GM12878 (cell line): ENCODE measurements around the gene ADNP2. TPM values are rescaled to one million over a fixed set of nuclear protein-coding genes. Genes with fewer than 3 reads are reported as not detected.

Source experiments
- ATAC-seq: fragments of 200-7000 bp; cut with Tn5 transposase; 3 replicates; pipeline ENCODE4 v1.9.1; 2020; ENCODE audit warnings: mild to moderate bottlenecking, moderate library complexity
- Bru-seq: library from RNA; stranded (reverse); fragments of 400-500 nt; gene quantifications from one replicate; lab custom pipeline; 2021; lab: Mats Ljungman, UMichigan
- BruChase-seq, 2 experiments: library from RNA; stranded (reverse); fragments of 400-500 nt; gene quantifications; one replicate each; lab custom pipeline; 2021; lab: Mats Ljungman, UMichigan
- BruUV-seq: library from RNA; stranded (reverse); fragments of 400-500 nt; replicated peaks from 2 replicates; lab custom pipeline; 2021; lab: Mats Ljungman, UMichigan
- CTCF ChIA-PET: fragments of 300-600 bp; sonication (Branson Sonifier 250); formaldehyde crosslinking; extraction: SDS; loops from one replicate; lab custom pipeline; 2021; ENCODE audit warnings: inconsistent platforms; lab: Yijun Ruan, JAX
- POLR2A ChIA-PET: fragments of 350-600 bp; formaldehyde crosslinking; extraction: SDS; loops from one replicate; lab custom pipeline; 2021; ENCODE audit warnings: inconsistent platforms; lab: Charles Lee
- RAD21 ChIA-PET: fragments of 300-600 bp; sonication (Branson Sonifier 250); formaldehyde crosslinking; loops from one replicate; lab custom pipeline; 2023; ENCODE audit warnings: antibody characterized with exemption; ENCODE audit not compliant: unreplicated experiment; lab: Charles Lee
- SMC1A ChIA-PET: fragments of 300-600 bp; sonication (Branson Sonifier 250); formaldehyde crosslinking; loops from one replicate; lab custom pipeline; 2023; ENCODE audit not compliant: unreplicated experiment, uncharacterized antibody; lab: Charles Lee
- DNase-seq: peaks from one replicate; pipeline ENCODE4 v3.0.0-alpha.2; 2011; ENCODE audit warnings: low read depth, low spot score
- FAIRE-seq: peaks from 3 replicates; lab custom pipeline; 2011; peaks lifted over from hg19 to GRCh38; lab: Jason Lieb, UNC
- H2AFZ ChIP-seq: 2 replicates; pipeline ENCODE4 v1.6.0; 2011; ENCODE audit warnings: low read depth, low read length, control low read depth; ENCODE audit not compliant: control insufficient read depth
- H3K27ac ChIP-seq: 2 replicates; pipeline ENCODE4 v1.5.1; 2011; ENCODE audit warnings: control low read depth; ENCODE audit not compliant: control insufficient read depth, insufficient read depth
- H3K27me3 ChIP-seq, 2 experiments: replicated peaks in 1 of 2; 2 replicates each; pipeline versions ENCODE4 v1.6.0 to v1.6.1; 2011; ENCODE audit warnings: low read length in 1 of 2; ENCODE audit not compliant: control insufficient read depth in 2 of 2, insufficient read depth in 2 of 2
- H3K36me3 ChIP-seq, 2 experiments: 2 replicates each; pipeline ENCODE4 v1.5.1; 2011; ENCODE audit warnings: low read length in 1 of 2; ENCODE audit not compliant: control insufficient read depth in 2 of 2, insufficient read depth in 2 of 2
- H3K4me1 ChIP-seq: 2 replicates; pipeline ENCODE4 v1.6.1; 2011; ENCODE audit warnings: mild to moderate bottlenecking, low read length, moderate library complexity, mixed read lengths; ENCODE audit not compliant: control insufficient read depth, insufficient read depth
- H3K4me2 ChIP-seq: 2 replicates; pipeline ENCODE4 v1.6.0; 2011; ENCODE audit warnings: control low read depth; ENCODE audit not compliant: control insufficient read depth, insufficient read depth
- H3K4me3 ChIP-seq: fragments of 200-600 bp; sonication (generic); 2 replicates; pipeline ENCODE4 v1.5.1; 2016
- H3K79me2 ChIP-seq: 2 replicates; pipeline ENCODE4 v1.6.0; 2011; ENCODE audit warnings: low read length; ENCODE audit not compliant: control insufficient read depth, insufficient read depth
- H3K9ac ChIP-seq: 2 replicates; pipeline ENCODE4 v1.8.0; 2011; ENCODE audit warnings: low read length, control low read depth, mixed read lengths; ENCODE audit not compliant: control insufficient read depth, insufficient read depth
- H3K9me3 ChIP-seq: replicated peaks from 3 replicates; pipeline ENCODE4 v1.5.1; 2011; ENCODE audit warnings: mild to moderate bottlenecking, low read length; ENCODE audit not compliant: control insufficient read depth, insufficient read depth
- H4K20me1 ChIP-seq: 2 replicates; pipeline ENCODE4 v1.6.0; 2011; ENCODE audit not compliant: control insufficient read depth, insufficient read depth
- BRCA1 ChIP-seq: IDR thresholded peaks from 2 replicates; pipeline ENCODE4 v1.6.1; 2011; ENCODE audit warnings: low read depth, low read length, improper control_type of control experiment
- CHD4 ChIP-seq: fragments of 200-600 bp; sonication (generic); IDR thresholded peaks from 2 replicates; pipeline ENCODE4 v1.6.1; 2016; ENCODE audit warnings: mild to moderate bottlenecking
- HCFC1 ChIP-seq: fragments of 150-350 bp; IDR thresholded peaks from 2 replicates; pipeline ENCODE4 v1.6.1; 2014; ENCODE audit warnings: low read length
- MAX ChIP-seq: IDR thresholded peaks from 2 replicates; pipeline ENCODE4 v1.6.1; 2012; ENCODE audit warnings: low read depth, low read length, improper control_type of control experiment
- MEF2A ChIP-seq: IDR thresholded peaks from 2 replicates; pipeline ENCODE4 v1.6.1; 2011; ENCODE audit warnings: low read depth, mild to moderate bottlenecking, low read length, moderate library complexity; ENCODE audit not compliant: insufficient read depth
- MXI1 ChIP-seq: fragments of 150-350 bp; IDR thresholded peaks from 2 replicates; pipeline ENCODE4 v1.6.1; 2011; ENCODE audit warnings: low read depth, mild to moderate bottlenecking, inconsistent platforms, low read length, improper control_type of control experiment
- NBN ChIP-seq: fragments of 450-650 bp; IDR thresholded peaks from 2 replicates; pipeline ENCODE4 v1.6.1; 2016
- NFYB ChIP-seq: IDR thresholded peaks from 2 replicates; pipeline ENCODE4 v1.6.1; 2011; ENCODE audit warnings: low read depth, mild to moderate bottlenecking, low read length, improper control_type of control experiment, moderate library complexity; ENCODE audit not compliant: insufficient read depth
- RB1 ChIP-seq: fragments of 450-650 bp; formaldehyde crosslinking; IDR thresholded peaks from 2 replicates; pipeline ENCODE4 v1.6.1; 2017; ENCODE audit warnings: mild to moderate bottlenecking, borderline replicate concordance
- RCOR1 ChIP-seq: conservative IDR thresholded peaks from 2 replicates; pipeline ENCODE4 v1.6.1; 2012; ENCODE audit warnings: low read depth, low read length, improper control_type of control experiment
- RELA ChIP-seq: fragments of 450-650 bp; IDR thresholded peaks from 2 replicates; pipeline ENCODE4 v1.8.0; 2014; ENCODE audit warnings: borderline replicate concordance; ENCODE audit not compliant: partially characterized antibody
- TAF1 ChIP-seq: IDR thresholded peaks from 2 replicates; pipeline ENCODE4 v1.6.1; 2011; ENCODE audit warnings: mild to moderate bottlenecking, low read depth, low read length, borderline replicate concordance
- ZBTB40 ChIP-seq: fragments of 450-650 bp; IDR thresholded peaks from 2 replicates; pipeline ENCODE4 v1.6.1; 2016; ENCODE audit warnings: mild to moderate bottlenecking, moderate library complexity, borderline replicate concordance
- WGBS: methylation state at CpG from one replicate; pipeline ENCODE4 v1.1.6; 2016; ENCODE audit warnings: low lambda C conversion rate; ENCODE audit not compliant: insufficient replicate concordance, insufficient coverage; ENCODE audit errors: missing lambda C conversion rate; 5-methylcytosine and 5-hydroxymethylcytosine counted together
- in situ Hi-C: fragments of 300-500 bp; cut with MboI; formaldehyde crosslinking; loops from 9 replicates; pipeline ENCODE4 v1.14.3; 2018; ENCODE audit warnings: mixed read lengths
- intact Hi-C: fragments of 100-400 bp; cut with micrococcal nuclease; formaldehyde crosslinking; loops from one replicate; pipeline ENCODE4 v1.14.2; 2022; ENCODE audit not compliant: unreplicated experiment
- long read RNA-seq, 2 experiments: library from polyadenylated mRNA; unstranded; transcript quantifications; one replicate each; pipeline ENCODE4 v2.0.0, GENCODE V29; 2019 to 2020
- polyA minus RNA-seq, 3 experiments: library from RNA; depleted of rRNA, polyadenylated mRNA; stranded (reverse); fragments of >200 nt; gene quantifications; 2 replicates each; pipeline ENCODE4 v1.2.3, GENCODE V29; 2011
- polyA plus RNA-seq, 11 experiments: library from polyadenylated mRNA; depleted of rRNA in 4 of 11; unstranded in 6 of 11; stranded (reverse) in 5 of 11; fragments of >200 nt; fragmentation: Nextera tagmentation in 4 of 11; fragmentation: Illumina TruSeq in 1 of 11; extraction: Ambion mirVana in 4 of 11; extraction: Trizol in 1 of 11; gene quantifications; 1 replicate in 1 of 11; 2 replicates in 10 of 11; pipeline versions ENCODE4 v1.2.1 to v1.2.3, GENCODE V29; 2011 to 2016; ENCODE audit warnings: inconsistent platforms in 2 of 11, missing spikeins in 2 of 11, low read depth in 1 of 11
- total RNA-seq, 4 experiments: library from RNA; depleted of rRNA in 3 of 4; stranded (reverse); fragments of >200 nt in 3 of 4; fragmentation: Illumina TruSeq in 1 of 4; extraction: Trizol in 1 of 4; gene quantifications; 2 replicates each; pipeline versions ENCODE4 v1.2.1 to v1.2.3, GENCODE V29; 2013 to 2021

Gene ADNP2
- 18.5 and 22.4 TPM in 2 replicates for total RNA-seq (2013; cell fraction: nucleolus; rRNA removed)
- 18.0 and 18.6 TPM in 2 replicates for total RNA-seq (2014; rRNA removed)
- total RNA-seq (2014; rRNA removed; fragmentation: Illumina TruSeq; extraction: Trizol) = 16.2 and 17.8 TPM in 2 replicates
- 25.1 and 26.7 TPM in 2 replicates for total RNA-seq (2021)
- polyA plus RNA-seq (2011; ENCODE audit: low read depth) = 10.7 TPM
- 9.9 and 14.1 TPM in 2 replicates for polyA plus RNA-seq (2011; rRNA removed)
- 9.0 and 10.5 TPM in 2 replicates for polyA plus RNA-seq (2011; cell fraction: cytosol; rRNA removed)
- polyA plus RNA-seq (2011; cell fraction: nucleus; rRNA removed) = 7.1 and 9.9 TPM in 2 replicates
- polyA plus RNA-seq (2012) = 8.5 and 12.8 TPM in 2 replicates
- 18.2 and 20.0 TPM in 2 replicates for polyA plus RNA-seq (2014; fragmentation: Illumina TruSeq; extraction: Trizol)
- polyA plus RNA-seq (2014; fragmentation: Nextera tagmentation; extraction: Ambion mirVana) = 10 to 100 TPM in 1 of 2 experiments, 1 to 10 TPM in 1; 6.9 to 13.1 TPM
- polyA plus RNA-seq (2014; rRNA removed) = 12.8 and 13.0 TPM in 2 replicates
- polyA plus RNA-seq (2016; fragmentation: Nextera tagmentation; extraction: Ambion mirVana) = 1 to 10 TPM; 3.7 to 9.3 TPM
- polyA minus RNA-seq (2011; rRNA and poly(A)+ RNA removed) = 18.7 and 22.1 TPM in 2 replicates
- 7.6 and 9.5 TPM in 2 replicates for polyA minus RNA-seq (2011; cell fraction: cytosol; rRNA and poly(A)+ RNA removed)
- polyA minus RNA-seq (2011; cell fraction: nucleus; rRNA and poly(A)+ RNA removed) = 5.7 and 9.7 TPM in 2 replicates
- percentile 93 among the genes with signal in this experiment for Bru-seq, nascent RNA
- percentile 88 among the genes with signal in this experiment for BruChase-seq, experiment 1, labeled RNA remaining after a 6-hour chase
- BruChase-seq, experiment 2, labeled RNA remaining after a 2-hour chase = percentile 95 among the genes with signal in this experiment
- long read RNA-seq, experiment 1, partial matches to known transcripts = 0 of 5 reads
- long read RNA-seq, experiment 1, other reads (novel, unspliced or antisense) = 5 of 5 reads
- long read RNA-seq, experiment 2, partial matches to known transcripts = 0 of 13 reads
- long read RNA-seq, experiment 2, other reads (novel, unspliced or antisense) = 13 of 13 reads

- CTCF ChIA-PET = interaction anchor here (0.9 kb wide), 1 partner anchor 62 kb away, joined by 3 read pairs; no protein-coding TSS in a partner anchor
- no peaks in the 10 kb centered on the region for H4K20me1 ChIP-seq
- in situ Hi-C loops (no loop called here), intact Hi-C loops (loop anchor here (2.0 to 5.0 kb wide), 2 partner anchors 147 to 430 kb away; partner anchors contain the start of genes CTDP1 and HSBP1L1)
- POLR2A ChIA-PET = no interaction called here
- no TSS peak for BruUV-seq
- H3K4me3 ChIP-seq = peak within 1 kb of the TSS; percentile 83
- peak within 1 kb of the TSS; percentile 88 for H2AFZ ChIP-seq
- peaks cover 41% of the 10 kb centered on the region for H3K79me2 ChIP-seq
- H3K4me1 ChIP-seq = peaks cover 19% of the 10 kb centered on the region
- H3K4me2 ChIP-seq = peak within 1 kb of the TSS; percentile 56
- H3K27me3 ChIP-seq = no peaks in the 10 kb centered on the region
- H3K36me3 ChIP-seq = no peaks in the 10 kb centered on the region
- H3K27ac ChIP-seq = peak within 1 kb of the TSS; percentile 66
- 16% methylated on average over 14 of the region's 76 CpGs for WGBS
- no peaks in the 10 kb centered on the region for H3K9me3 ChIP-seq
- SMC1A ChIA-PET = interaction anchor here (0.7 to 1.2 kb wide), 3 partner anchors 36 to 49 kb away, joined by 3 read pairs; no protein-coding TSS in a partner anchor
- RAD21 ChIA-PET = interaction anchor here (1.0 kb wide), 2 partner anchors 75 to 734 kb away, joined by 3 to 5 read pairs; partner anchors contain the start of gene RBFA
- H3K9ac ChIP-seq = peak within 1 kb of the TSS; percentile 79
- FAIRE-seq (peak; percentile 99), DNase-seq (peak; percentile 75), ATAC-seq (peak; percentile 78)
- TF ChIP-seq HCFC1 (no peak; the same call in 1 of the 2 replicates), CHD4 (peak; percentile 78; the same call in 1 of the 2 replicates), RB1 (peak; percentile 26; the same call in 1 of the 2 replicates), ZBTB40 (peak; percentile 34; the same call in 1 of the 2 replicates), MXI1 (no peak), BRCA1 (peak; percentile 53; the same call in 1 of the 2 replicates), RCOR1 (no peak), MAX (no peak), MEF2A (no peak), NBN (peak; percentile 99), NFYB (peak; percentile 86), TAF1 (peak; percentile 79), RELA (peak; percentile 80)
Observed at GRCh38 chr18:80108739-80109675, at the start of gene ADNP2. Gene ADNP2, plus strand, starts transcription at chr18:80109262. Its CDS starts 8,281 bp downstream, at chr18:80117543.
